Stimulated activated naive CD8-positive, alpha-beta T cell treated with anti-CD3 and anti-CD28 coated beads, Interleukin-15, amount 100 ng/mL, for 72 hours (primary cell): Measurements from ENCODE around the gene COA3.
"Not testable (repeated sequence)": the region's sequence is repeated elsewhere in the genome, so short reads cannot be mapped to it uniquely, and the experiment has no call there.

Experiments
- ATAC-seq: fragments of 150-1000 bp; cut with Tn5 transposase; 2 replicates; pipeline ENCODE4 v1.10.0; 2021; ENCODE audit warnings: mild to moderate bottlenecking, moderate library complexity
- DNase-seq, 2 donors: peaks; one replicate each; pipeline ENCODE4 v3.0.0; 2021 to 2022
- H3K27ac Mint-ChIP-seq, 2 donors: one replicate each; pipeline ENCODE4 v1.8.0; 2022; ENCODE audit warnings: mild to moderate bottlenecking in 2 of 2, mixed read lengths in 2 of 2, moderate library complexity in 2 of 2
- H3K27me3 Mint-ChIP-seq: one replicate; pipeline ENCODE4 v1.8.0; 2022; ENCODE audit warnings: mixed read lengths
- H3K4me1 Mint-ChIP-seq: one replicate; pipeline ENCODE4 v1.8.0; 2022; ENCODE audit warnings: mild to moderate bottlenecking, mixed read lengths
- H3K4me3 Mint-ChIP-seq, 2 donors: one replicate each; pipeline ENCODE4 v1.8.0; 2022; ENCODE audit warnings: mild to moderate bottlenecking in 2 of 2, mixed read lengths in 2 of 2, moderate library complexity in 1 of 2
- H3K9me3 Mint-ChIP-seq, 2 donors: one replicate each; pipeline ENCODE4 v1.8.0; 2022; ENCODE audit warnings: mixed read lengths in 2 of 2

Gene COA3

DNA sequence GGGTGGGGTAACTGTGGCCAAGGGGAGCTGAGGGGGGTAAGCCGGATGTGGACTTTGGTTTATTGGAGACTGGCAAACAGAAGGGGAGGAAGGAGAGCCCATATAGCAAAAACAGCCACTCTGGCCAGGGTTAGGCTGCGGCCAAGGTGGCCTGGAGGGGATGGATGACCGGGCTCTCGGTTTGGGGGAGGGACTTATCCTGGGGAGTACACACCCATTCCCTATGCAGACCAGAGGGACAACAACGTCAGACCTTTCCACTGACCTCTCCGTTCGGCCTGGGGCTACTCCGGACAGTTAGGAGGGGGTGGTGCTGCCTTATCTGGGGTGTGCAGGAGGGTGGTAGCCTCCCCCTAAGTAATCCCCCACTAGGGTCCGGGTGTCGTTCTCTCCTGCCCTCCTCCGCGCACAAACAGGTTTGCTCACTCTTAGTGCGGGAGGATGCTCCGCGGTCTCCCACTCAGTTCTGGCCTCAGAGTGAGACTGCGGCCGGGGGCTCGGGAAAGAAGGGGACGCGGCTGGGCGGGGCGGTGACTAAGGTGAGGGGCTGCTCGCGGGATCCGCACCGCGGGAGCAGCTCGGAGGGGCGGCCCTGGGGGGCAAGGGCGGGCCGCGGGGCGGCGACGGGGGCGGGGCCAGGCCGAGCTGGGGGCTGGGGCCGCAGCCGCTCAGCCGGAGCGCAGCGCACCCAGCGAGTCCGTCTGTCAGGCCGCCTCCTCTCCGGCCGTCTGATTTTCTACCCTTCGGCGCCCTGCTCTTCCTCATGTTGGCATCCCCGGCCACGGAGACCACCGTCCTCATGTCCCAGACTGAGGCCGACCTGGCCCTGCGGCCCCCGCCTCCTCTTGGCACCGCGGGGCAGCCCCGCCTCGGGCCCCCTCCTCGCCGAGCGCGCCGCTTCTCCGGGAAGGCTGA is 18.3 kb downstream of the COA3 start, which contains the start of gene WNK4:
Gene WNK4, plus strand, starts transcription at position 675 of the 915 bp plus-strand sequence. Its CDS starts 89 bp downstream, at position 764.
- Mint-ChIP-seq H3K4me1 (peaks cover 48% of the 10 kb centered on the region), H3K4me3 (peak within 1 kb of the TSS in 1 of 2 donors; percentile 53), H3K27me3 (peaks cover 57% of the 10 kb centered on the region), H3K9me3 (no peaks in the 10 kb centered on the region), H3K27ac (no peak within 1 kb of the TSS)
- ATAC-seq (peak; percentile 49), DNase-seq (no peak)

DNA sequence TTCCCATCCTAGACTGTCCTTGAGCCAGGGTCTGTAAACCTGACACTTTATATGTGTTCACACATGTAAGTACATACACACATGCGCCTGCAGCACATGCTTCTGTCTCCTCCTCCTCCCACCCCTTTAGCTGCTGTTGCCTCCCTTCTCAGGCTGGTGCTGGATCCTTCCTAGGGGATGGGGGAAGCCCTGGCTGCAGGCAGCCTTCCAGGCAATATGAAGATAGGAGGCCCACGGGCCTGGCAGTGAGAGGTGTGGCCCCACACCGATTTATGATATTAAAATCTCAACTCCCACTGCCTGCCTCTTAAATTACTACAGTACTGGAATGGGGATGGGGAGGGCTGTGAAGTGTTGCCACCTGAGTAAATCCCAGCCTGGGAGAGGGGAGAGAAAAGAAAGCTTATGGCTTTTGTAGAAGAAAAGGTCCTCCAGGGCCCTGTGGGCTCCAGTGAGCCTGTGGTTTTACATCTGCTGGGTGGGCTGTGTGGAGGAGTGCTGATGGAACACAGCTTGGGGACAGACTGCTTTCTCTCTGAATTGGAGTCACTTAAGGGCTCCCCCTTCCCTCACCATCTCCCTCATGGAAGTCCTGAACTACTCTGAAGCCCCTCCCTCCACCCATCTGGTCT is 19.1 kb downstream of the COA3 start:
- Mint-ChIP-seq H3K27me3 (peaks cover 50% of the 10 kb centered on the region), H3K4me1 (peaks cover 48% of the 10 kb centered on the region), H3K4me3 (peak overlapping the region in 1 of 2 donors; percentile 53), H3K9me3 (no peaks in the 10 kb centered on the region), H3K27ac (no peak overlapping the region)
- DNase-seq (no peak), ATAC-seq (no peak)

DNA sequence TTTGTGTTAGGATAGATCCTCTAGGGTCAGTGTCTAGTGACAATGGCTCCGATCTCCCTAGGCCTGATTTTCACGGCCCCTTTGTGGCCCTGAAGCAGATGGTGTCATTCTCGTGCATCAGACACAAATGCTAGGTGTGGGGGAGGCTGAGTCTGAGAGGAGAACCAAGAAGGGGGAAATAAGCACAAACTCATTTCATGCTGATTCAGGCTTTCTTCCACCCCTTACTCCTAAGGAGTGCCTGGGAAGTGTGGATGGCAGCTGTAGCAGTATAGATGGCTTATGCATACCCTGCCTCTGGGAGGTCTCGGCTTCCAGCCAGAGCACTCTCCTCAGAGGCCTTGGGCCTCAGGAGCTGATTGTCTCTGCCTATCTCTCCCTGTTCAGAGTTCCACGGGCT is 19.9 kb downstream of the COA3 start:
- Mint-ChIP-seq H3K9me3 (no peaks in the 10 kb centered on the region), H3K4me1 (peaks cover 46% of the 10 kb centered on the region), H3K27ac (no peak overlapping the region), H3K4me3 (no peak overlapping the region), H3K27me3 (peaks cover 41% of the 10 kb centered on the region)
- no peak for ATAC-seq
- DNase-seq: no peak

DNA sequence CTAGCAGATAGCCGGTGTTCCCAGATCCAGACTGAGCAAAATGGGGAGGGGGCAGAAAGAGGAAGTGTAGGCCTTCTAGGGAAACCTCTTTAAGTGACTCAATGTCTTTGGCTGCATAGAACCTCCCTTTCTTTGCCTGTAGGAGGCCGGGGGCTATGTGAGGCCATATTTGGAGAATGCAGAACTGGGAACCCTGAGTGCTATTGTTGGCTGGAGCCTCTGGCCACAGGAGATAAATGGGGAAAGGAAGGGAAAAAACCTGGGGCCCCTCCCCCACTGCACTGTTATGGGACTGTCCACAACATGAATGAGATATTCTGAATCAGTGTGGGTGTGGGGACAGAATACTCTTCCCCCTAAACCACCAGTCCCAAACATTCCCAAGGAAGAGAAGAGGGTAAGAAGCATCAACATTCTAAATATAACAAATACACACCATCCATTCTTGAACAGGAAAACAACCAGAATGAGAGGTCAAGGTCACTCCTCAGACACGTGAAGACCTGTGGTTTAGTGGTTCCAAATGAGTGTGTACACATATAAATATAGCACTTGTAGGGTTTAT is 22.9 kb downstream of the COA3 start:
- no peak overlapping the region for H3K27ac Mint-ChIP-seq
- H3K4me1 Mint-ChIP-seq: peaks cover 44% of the 10 kb centered on the region
- no peak for DNase-seq
- peaks cover 12% of the 10 kb centered on the region for H3K27me3 Mint-ChIP-seq
- no peak for ATAC-seq
- H3K9me3 Mint-ChIP-seq: no peaks in the 10 kb centered on the region
- H3K4me3 Mint-ChIP-seq: no peak overlapping the region

DNA sequence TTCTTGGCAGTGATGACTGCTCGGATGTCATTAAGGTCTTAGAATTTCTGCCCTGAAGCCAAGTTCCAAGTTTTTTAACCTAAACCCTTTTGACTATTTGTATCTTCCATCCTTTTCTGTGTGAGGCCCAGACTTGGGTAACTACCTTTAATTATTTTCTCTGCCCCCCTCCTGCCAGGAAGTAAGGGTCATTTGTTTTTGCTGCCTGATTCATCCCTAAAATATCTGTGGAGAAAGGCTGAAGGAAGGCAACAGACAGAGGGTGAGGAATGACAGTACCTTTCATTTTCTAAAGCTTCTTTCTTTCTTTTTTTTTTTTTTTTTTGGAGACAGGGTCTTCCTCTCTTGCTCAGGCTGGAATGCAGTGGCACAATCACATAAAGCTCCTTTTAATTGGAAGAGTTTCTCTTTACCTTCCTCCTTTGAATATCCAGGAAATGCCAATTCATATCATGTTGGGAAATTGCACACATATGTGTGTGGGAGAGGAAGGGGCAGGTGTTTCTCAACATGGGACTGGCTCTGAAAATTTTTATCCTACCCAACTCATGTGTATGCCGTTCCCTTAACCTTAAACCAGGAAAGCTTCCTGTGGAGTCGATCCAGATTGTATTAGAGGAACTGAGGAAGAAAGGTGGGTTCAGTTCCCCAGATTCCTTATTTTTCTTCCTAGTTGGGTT is 24.3 kb downstream of the COA3 start:
- ATAC-seq (no peak), DNase-seq (no peak)
- H3K4me3 Mint-ChIP-seq: peak overlapping the region; percentile 97 to 100
- H3K9me3 Mint-ChIP-seq: no peaks in the 10 kb centered on the region
- no peaks in the 10 kb centered on the region for H3K27me3 Mint-ChIP-seq
- peaks cover 33% of the 10 kb centered on the region for H3K4me1 Mint-ChIP-seq
- H3K27ac Mint-ChIP-seq: peak overlapping the region; percentile 97 to 98

DNA sequence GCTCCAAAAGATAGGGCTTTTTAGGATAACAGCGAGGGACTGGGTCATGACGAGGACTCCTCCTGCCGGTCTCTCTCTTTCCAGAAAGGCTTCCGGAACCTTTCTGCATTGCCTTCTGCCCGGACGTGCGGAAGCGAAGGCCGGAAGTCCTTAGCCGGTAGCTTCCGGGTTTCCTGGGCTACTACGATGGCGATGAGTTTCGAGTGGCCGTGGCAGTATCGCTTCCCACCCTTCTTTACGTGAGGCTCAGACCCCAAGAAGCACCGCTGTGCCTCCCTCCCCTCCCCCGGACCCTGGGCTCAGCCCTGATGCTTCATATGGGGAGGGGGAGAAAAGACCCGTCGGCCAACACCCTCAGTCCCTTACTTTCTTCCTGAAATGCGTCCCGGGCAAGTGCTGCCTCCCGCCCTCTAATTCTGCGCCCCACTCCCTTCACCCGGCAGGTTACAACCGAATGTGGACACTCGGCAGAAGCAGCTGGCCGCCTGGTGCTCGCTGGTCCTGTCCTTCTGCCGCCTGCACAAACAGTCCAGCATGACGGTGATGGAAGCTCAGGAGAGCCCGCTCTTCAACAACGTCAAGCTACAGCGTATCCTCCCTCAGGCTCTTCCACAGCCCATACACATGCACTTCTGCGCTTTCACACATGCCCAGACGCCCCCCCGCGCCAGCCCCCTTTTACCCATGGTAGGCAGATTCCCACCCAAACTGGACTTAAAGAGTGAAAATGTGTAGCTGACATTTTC is 25.0 kb downstream of the COA3 start, which contains the start of gene VPS25:
Gene VPS25, plus strand, starts transcription at position 160 of the 746 bp plus-strand sequence. Its CDS starts 27 bp downstream, at position 187.
- Mint-ChIP-seq H3K27me3 (peaks cover 5% of the 10 kb centered on the region), H3K4me1 (peaks cover 31% of the 10 kb centered on the region), H3K4me3 (peak within 1 kb of the TSS; percentile 97 to 100), H3K27ac (peak within 1 kb of the TSS; percentile 97 to 98), H3K9me3 (no peaks in the 10 kb centered on the region)
- ATAC-seq (peak; percentile 97), DNase-seq (peak; percentile 65 to 76)

DNA sequence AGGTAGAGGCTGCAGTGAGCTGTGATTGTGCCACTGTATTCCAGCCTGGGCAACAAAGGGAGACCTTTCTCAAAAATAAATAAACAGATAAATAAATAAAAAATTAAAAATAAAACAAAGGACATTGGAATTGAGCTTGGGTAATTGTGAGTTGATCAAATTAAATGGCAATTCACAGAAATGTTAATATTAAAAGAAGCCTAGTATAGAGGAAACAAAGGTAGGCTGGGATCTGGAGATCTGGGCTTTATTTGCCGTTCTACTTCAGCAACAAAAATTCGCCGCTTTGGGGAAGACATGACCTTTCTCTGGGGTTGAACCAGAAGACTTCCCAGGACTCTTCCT is 25.6 kb downstream of the COA3 start:
- no peaks in the 10 kb centered on the region for H3K9me3 Mint-ChIP-seq
- H3K4me1 Mint-ChIP-seq: peaks cover 31% of the 10 kb centered on the region
- peak; percentile 8 for ATAC-seq
- H3K4me3 Mint-ChIP-seq: peak overlapping the region; percentile 97 to 100
- peaks cover 11% of the 10 kb centered on the region for H3K27me3 Mint-ChIP-seq
- peak overlapping the region; percentile 97 to 98 for H3K27ac Mint-ChIP-seq
- no peak for DNase-seq

DNA sequence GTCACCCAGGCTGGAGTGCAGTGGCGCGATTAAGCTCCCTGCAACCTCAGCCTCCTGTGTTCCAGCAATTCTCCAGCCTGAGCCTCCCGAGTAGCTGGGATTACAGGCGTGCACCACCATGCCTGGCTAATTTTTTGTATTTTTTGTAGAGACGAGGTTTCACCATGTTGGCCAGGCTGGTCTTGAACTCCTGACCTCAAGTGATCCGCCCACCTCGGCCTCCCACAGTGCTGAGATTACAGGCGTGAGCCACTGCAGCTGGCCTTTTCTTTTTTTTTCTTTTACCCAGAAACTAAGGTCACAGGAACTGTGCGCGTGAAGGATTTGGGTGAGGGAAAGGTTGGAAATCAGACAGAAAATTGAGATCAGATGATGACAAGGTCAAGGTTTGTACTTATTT is 28.5 kb downstream of the COA3 start:
- not testable (repeated sequence) for H3K4me3 Mint-ChIP-seq, H3K9me3 Mint-ChIP-seq, ATAC-seq, H3K27ac Mint-ChIP-seq, DNase-seq
- Mint-ChIP-seq H3K27me3 (peaks cover 32% of the 10 kb centered on the region), H3K4me1 (peaks cover 23% of the 10 kb centered on the region)

DNA sequence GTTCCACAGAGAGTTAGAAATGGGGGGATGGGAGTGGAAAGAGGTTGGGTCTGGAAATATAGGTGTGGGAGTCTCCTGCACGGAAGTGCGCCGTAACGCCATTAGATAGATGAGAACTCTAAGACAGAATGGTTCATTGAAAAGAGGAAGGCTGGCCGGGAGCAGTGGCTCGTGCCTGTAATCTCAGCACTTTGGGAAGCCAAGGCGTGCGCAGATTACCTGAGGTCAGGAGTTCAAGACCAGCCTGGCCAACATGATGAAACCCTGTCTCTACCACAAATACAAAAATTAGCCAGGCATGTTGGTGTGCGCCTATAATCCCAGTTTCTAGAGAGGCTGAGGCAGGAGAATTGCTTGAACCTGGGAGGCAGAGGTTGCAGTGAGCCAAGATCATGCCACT is 30.5 kb downstream of the COA3 start:
- H3K27me3 Mint-ChIP-seq: peaks cover 48% of the 10 kb centered on the region
- not testable (repeated sequence) for H3K27ac Mint-ChIP-seq, H3K9me3 Mint-ChIP-seq, DNase-seq, H3K4me3 Mint-ChIP-seq, ATAC-seq
- H3K4me1 Mint-ChIP-seq: peaks cover 11% of the 10 kb centered on the region

DNA sequence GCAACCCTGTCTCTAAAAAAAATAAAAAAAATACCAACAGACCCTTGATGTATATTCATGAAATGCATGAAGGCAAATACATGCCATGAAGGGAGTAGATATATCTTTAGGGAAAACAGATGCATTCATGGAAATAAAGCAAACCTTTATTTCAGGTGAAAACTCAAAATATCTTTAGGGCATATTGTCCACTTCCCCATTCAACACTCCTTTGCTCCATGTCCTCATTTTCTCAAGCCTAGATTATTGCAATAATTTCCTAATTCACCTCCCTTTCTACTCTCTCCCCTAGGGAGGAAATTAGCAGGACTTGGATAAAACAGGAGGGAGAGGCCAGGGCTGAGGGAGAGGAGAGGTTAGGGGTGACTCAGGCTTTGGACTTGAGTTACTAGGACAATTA is 31.0 kb downstream of the COA3 start:
- DNase-seq: no peak
- Mint-ChIP-seq H3K4me3 (no peak overlapping the region), H3K9me3 (no peaks in the 10 kb centered on the region), H3K27me3 (peaks cover 52% of the 10 kb centered on the region), H3K27ac (no peak overlapping the region), H3K4me1 (peaks cover 9% of the 10 kb centered on the region)
- no peak for ATAC-seq

DNA sequence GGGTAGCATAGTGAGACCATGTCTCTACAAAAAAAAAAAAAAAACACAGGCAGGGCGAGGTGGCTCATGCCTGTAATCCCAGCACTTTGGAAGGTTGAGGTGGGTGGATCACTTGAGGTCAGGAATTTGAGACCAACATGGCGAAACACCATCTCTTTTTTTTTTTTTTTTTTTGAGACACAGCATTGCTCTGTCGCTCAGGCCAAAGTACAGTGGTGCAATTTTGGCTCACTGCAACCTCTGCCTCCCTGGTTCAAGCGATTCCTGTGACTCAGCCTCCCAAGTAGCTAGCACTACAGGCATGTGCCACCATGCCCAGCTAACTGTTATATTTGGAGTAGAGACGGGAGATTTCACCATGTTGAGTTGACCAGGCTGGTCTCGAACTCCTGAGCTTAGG is 32.4 kb downstream of the COA3 start:
- no peak overlapping the region for H3K4me3 Mint-ChIP-seq
- peaks cover 66% of the 10 kb centered on the region for H3K27me3 Mint-ChIP-seq

DNA sequence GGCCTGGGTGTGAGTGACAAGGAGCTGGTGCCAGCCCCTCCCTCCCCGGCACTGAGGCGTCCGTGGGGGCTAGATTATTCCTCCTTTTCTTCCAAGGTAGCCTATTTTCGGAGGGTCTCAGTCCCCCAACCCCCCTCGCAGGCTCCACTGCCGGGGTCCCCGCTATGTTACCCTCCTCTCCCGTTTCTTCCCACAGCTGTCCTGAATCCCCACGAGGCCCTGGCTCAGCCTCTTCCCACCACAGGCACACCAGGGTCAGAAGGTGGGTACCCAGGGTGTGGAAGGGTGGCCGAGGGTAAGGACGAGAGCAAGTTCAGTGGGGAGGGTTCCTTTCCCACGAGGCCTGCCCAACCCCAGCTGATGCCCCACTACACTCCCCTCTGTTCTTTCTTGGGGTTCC is 36.9 kb downstream of the COA3 start:
- H3K4me3 Mint-ChIP-seq: peak overlapping the region; percentile 27 to 67
- ATAC-seq: no peak
- H3K9me3 Mint-ChIP-seq: no peaks in the 10 kb centered on the region
- H3K27ac Mint-ChIP-seq: no peak overlapping the region
- H3K27me3 Mint-ChIP-seq: peaks cover 78% of the 10 kb centered on the region
- no peak for DNase-seq
- peaks cover 23% of the 10 kb centered on the region for H3K4me1 Mint-ChIP-seq

More for the DNA sequence above, 32.4 kb downstream of the COA3 start:
- no peak overlapping the region for H3K27ac Mint-ChIP-seq
- peaks cover 9% of the 10 kb centered on the region for H3K4me1 Mint-ChIP-seq
- ATAC-seq: no peak
- no peak for DNase-seq
- H3K9me3 Mint-ChIP-seq: no peaks in the 10 kb centered on the region

DNA sequence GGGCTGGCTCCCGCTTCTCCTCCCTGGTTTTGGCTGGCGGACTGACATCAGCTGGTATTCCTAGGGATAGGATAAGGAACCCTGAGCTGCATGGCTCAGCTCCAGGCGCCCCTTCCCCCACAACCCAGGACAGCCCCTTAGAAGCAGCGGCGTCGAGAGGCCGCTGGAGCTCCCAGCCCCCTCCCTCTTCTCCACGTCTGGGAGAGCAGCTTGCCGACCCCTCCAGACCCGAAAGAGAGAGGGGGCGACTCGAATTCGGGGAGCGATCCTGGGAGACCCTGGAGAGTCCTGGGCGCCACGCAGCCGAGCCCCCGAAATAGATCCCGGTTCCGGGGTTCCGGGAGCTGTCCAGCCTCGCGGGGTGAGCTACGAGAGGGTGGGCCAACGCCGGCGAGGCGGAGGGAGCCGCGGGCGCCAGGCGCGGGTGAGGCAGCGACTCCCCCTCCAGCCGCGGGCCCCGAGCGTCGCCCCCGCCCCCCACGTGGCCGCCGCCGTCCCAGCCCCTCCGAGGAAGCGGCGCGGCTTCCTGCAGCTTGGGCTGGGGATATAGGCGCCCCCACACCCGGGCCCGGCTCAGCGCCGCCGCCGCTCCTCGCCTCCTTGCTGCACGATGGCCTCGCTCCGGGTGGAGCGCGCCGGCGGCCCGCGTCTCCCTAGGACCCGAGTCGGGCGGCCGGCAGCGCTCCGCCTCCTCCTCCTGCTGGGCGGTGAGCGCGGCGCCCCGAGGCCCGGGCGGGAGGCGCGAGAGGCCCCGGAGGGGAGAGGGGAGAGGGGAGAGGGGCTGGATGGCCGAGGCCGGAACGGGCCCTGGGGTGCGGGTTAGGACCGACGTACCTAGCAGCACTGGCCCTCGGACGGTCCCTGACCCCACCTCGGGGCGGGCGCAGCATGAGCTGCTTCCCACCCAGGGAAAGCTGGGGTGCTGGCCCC is 37.6 kb downstream of the COA3 start, which contains the start of gene RAMP2:
Gene RAMP2, plus strand, starts transcription at position 576 of the 930 bp plus-strand sequence. Its CDS starts 35 bp downstream, at position 611.
- DNase-seq (no peak), ATAC-seq (peak; percentile 52)
- peaks cover 23% of the 10 kb centered on the region for H3K4me1 Mint-ChIP-seq
- peak within 1 kb of the TSS; percentile 48 to 67 for H3K4me3 Mint-ChIP-seq
- no peaks in the 10 kb centered on the region for H3K9me3 Mint-ChIP-seq
- peak within 1 kb of the TSS in 1 of 2 donors; percentile 22 for H3K27ac Mint-ChIP-seq
- peaks cover 81% of the 10 kb centered on the region for H3K27me3 Mint-ChIP-seq
